Liver (tissue), 3 donors: ENCODE data around the gene DIS3L.

Source experiments
- ATF3 ChIP-seq: IDR thresholded peaks from 2 replicates; pipeline ENCODE4 v1.6.1; 2016; ENCODE audit warnings: antibody characterized with exemption
- CTCF ChIP-seq: fragments of 150-350 bp; IDR thresholded peaks from 2 replicates; pipeline ENCODE4 v1.5.1; 2017; ENCODE audit warnings: improper control_type of control experiment, low read depth, low read length; ENCODE audit not compliant: missing input control
- EGR1 ChIP-seq, 2 donors: IDR thresholded peaks; 2 replicates each; pipeline ENCODE4 v1.6.1; 2016 to 2018; ENCODE audit warnings: antibody characterized with exemption in 2 of 2, low read depth in 2 of 2
- FOXA1 ChIP-seq: IDR thresholded peaks from 2 replicates; pipeline ENCODE4 v1.6.1; 2016; ENCODE audit warnings: antibody characterized with exemption
- GABPA ChIP-seq, 2 donors: IDR thresholded peaks in 1 of 2; conservative IDR thresholded peaks in 1 of 2; 2 replicates each; pipeline ENCODE4 v1.6.1; 2016; ENCODE audit warnings: antibody characterized with exemption in 2 of 2, mild to moderate bottlenecking in 1 of 2, moderate library complexity in 1 of 2
- HNF4A ChIP-seq, 2 donors: conservative IDR thresholded peaks; 2 replicates each; pipeline ENCODE4 v1.6.1; 2016; ENCODE audit warnings: antibody characterized with exemption in 2 of 2, mild to moderate bottlenecking in 2 of 2
- JUND ChIP-seq, 2 donors: IDR thresholded peaks; 2 replicates each; pipeline ENCODE4 v1.6.1; 2016; ENCODE audit warnings: antibody characterized with exemption in 2 of 2
- MAX ChIP-seq: IDR thresholded peaks from 2 replicates; pipeline ENCODE4 v1.6.1; 2016; ENCODE audit warnings: antibody characterized with exemption
- RAD21 ChIP-seq, 2 donors: IDR thresholded peaks; 2 replicates each; pipeline ENCODE4 v1.6.1; 2016; ENCODE audit warnings: antibody characterized with exemption in 2 of 2, mild to moderate bottlenecking in 2 of 2
- REST ChIP-seq: IDR thresholded peaks from 2 replicates; pipeline ENCODE4 v1.6.1; 2016; ENCODE audit warnings: antibody characterized with exemption, mild to moderate bottlenecking
- RXRA ChIP-seq, 2 donors: IDR thresholded peaks; 2 replicates each; pipeline ENCODE4 v1.6.1; 2017 to 2018; ENCODE audit warnings: antibody characterized with exemption in 2 of 2, mild to moderate bottlenecking in 1 of 2
- SP1 ChIP-seq: IDR thresholded peaks from 2 replicates; pipeline ENCODE4 v1.6.1; 2018; ENCODE audit warnings: antibody characterized with exemption, mild to moderate bottlenecking
- TAF1 ChIP-seq: conservative IDR thresholded peaks from 2 replicates; pipeline ENCODE4 v1.6.1; 2016; ENCODE audit warnings: antibody characterized with exemption, mild to moderate bottlenecking
- TF ChIP-seq, protein P1 (sequence below): IDR thresholded peaks from 2 replicates; pipeline ENCODE4 v1.6.1; 2016; ENCODE audit warnings: antibody characterized with exemption
- donor health status: healthy.
- donor health status: healthy.

DNA sequence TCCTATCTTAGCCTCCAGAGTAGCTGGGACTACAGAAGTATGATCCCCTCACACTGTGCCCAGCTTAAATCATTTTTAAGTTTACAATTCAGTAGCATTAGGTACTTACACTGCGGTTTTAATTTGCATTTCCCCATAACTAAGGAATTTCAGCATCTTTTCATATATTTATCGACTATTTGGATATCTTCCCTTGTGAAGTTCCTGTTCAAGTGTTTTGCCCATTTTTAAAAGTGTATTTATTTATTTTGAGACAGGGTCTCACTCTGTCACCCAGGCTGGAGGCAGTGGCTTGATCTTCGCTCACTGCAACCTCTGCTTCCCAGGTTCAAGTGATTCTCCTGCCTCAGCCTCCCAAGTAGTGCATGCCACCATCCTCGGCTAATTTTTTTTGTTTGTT lies 80.8 kb downstream of the DIS3L start:
- TF ChIP-seq CTCF (no peak), MAX (no peak), REST (no peak), RAD21 (IDR thresholded peaks at IDR 0.05) (no peak), JUND (IDR thresholded peaks at IDR 0.05) (no peak), GABPA (IDR thresholded peaks at IDR 0.05 in 1 of 2, conservative IDR thresholded peaks at IDR 0.05 in 1 of 2) (no peak), EGR1 (IDR thresholded peaks at IDR 0.05; ENCODE audit: low read depth in 2 of 2) (no peak), TAF1 (no peak), HNF4A (conservative IDR thresholded peaks at IDR 0.05) (no peak), SP1 (no peak), FOXA1 (no peak), RXRA (IDR thresholded peaks at IDR 0.05) (no peak), ATF3 (no peak)
- TF ChIP-seq, protein P1, sequence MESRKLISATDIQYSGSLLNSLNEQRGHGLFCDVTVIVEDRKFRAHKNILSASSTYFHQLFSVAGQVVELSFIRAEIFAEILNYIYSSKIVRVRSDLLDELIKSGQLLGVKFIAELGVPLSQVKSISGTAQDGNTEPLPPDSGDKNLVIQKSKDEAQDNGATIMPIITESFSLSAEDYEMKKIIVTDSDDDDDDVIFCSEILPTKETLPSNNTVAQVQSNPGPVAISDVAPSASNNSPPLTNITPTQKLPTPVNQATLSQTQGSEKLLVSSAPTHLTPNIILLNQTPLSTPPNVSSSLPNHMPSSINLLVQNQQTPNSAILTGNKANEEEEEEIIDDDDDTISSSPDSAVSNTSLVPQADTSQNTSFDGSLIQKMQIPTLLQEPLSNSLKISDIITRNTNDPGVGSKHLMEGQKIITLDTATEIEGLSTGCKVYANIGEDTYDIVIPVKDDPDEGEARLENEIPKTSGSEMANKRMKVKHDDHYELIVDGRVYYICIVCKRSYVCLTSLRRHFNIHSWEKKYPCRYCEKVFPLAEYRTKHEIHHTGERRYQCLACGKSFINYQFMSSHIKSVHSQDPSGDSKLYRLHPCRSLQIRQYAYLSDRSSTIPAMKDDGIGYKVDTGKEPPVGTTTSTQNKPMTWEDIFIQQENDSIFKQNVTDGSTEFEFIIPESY: no peak
